Spleen (tissue), 7 donors: Measurements from ENCODE around the gene STK17A.

ENCODE experiments used
- CTCF ChIP-seq, 11 experiments: fragments of 200-600 bp in 7 of 11; fragments of 450-650 bp in 4 of 11; sonication (generic) in 4 of 11; IDR thresholded peaks in 8 of 11; conservative IDR thresholded peaks in 3 of 11; 1 replicate in 7 of 11; 2 replicates in 4 of 11; pipeline versions ENCODE4 v1.4.0 to v1.8.0; 2016 to 2021; ENCODE audit warnings: antibody characterized with exemption in 11 of 11, inconsistent platforms in 4 of 11, mild to moderate bottlenecking in 1 of 11
- POLR2A ChIP-seq, 3 donors: fragments of 450-650 bp; IDR thresholded peaks; one replicate each; pipeline ENCODE4 v1.5.1; 2017; ENCODE audit warnings: antibody characterized with exemption in 3 of 3, mild to moderate bottlenecking in 1 of 3
- POLR2AphosphoS5 ChIP-seq, 3 donors: sonication (generic); formaldehyde crosslinking; IDR thresholded peaks; one replicate each; pipeline ENCODE4 v1.5.1; 2017; ENCODE audit warnings: antibody characterized with exemption in 3 of 3
- donor health status: DM: no; HTN: no; CAD: no; lungs with moderate emphysema.
- donor health status: DM: no; HTN: no; CAD: no.
- donor health status: DM: no; HTN: no; CAD: no.

GRCh38 chr7:43537765-43538403, 45.0 kb upstream of the STK17A start:
- TF ChIP-seq POLR2AphosphoS5 (IDR thresholded peaks at IDR 0.05) (no peak), CTCF (IDR thresholded peaks at IDR 0.05 in 8 of 11, conservative IDR thresholded peaks at IDR 0.05 in 3 of 11) (no peak), POLR2A (IDR thresholded peaks at IDR 0.05) (no peak)
